Prostate gland (tissue), 2 donors: Measurements from ENCODE around the gene TMEM38B. TPM values are rescaled to one million over a fixed set of nuclear protein-coding genes. Genes with fewer than 3 reads are reported as not detected.

Source experiments
- DNase-seq: peaks from one replicate; pipeline ENCODE4 v3.0.0-alpha.2; 2019; ENCODE audit warnings: low spot score
- H3K27ac ChIP-seq, 2 donors: fragments of 200-600 bp; sonication (generic); 2 replicates each; pipeline ENCODE4 v1.5.1; 2017 to 2019
- H3K27me3 ChIP-seq: fragments of 200-600 bp; sonication (generic); replicated peaks from 2 replicates; pipeline ENCODE4 v1.5.1; 2019; ENCODE audit not compliant: insufficient read depth
- H3K36me3 ChIP-seq, 2 donors: fragments of 200-600 bp; sonication (generic); 1 replicate in 1 of 2; 2 replicates in 1 of 2; pipeline versions ENCODE4 v1.5.1 to v1.8.1; 2017 to 2019
- H3K4me1 ChIP-seq: fragments of 200-600 bp; sonication (generic); replicated peaks from 2 replicates; pipeline ENCODE4 v1.5.1; 2019
- H3K4me3 ChIP-seq, 2 donors: fragments of 200-600 bp; sonication (generic); 2 replicates each; pipeline ENCODE4 v1.5.1; 2017 to 2019
- H3K9me3 ChIP-seq: fragments of 200-600 bp; sonication (generic); 2 replicates; pipeline ENCODE4 v1.5.1; 2017
- POLR2A ChIP-seq: fragments of 450-650 bp; IDR thresholded peaks from one replicate; pipeline ENCODE4 v1.6.1; 2016; ENCODE audit warnings: antibody characterized with exemption, mild to moderate bottlenecking
- POLR2AphosphoS5 ChIP-seq: sonication (generic); formaldehyde crosslinking; IDR thresholded peaks from one replicate; pipeline ENCODE4 v1.6.1; 2017; ENCODE audit warnings: antibody characterized with exemption
- WGBS: methylation state at CpG from one replicate; pipeline ENCODE4 v1.1.5; 2018; 5-methylcytosine and 5-hydroxymethylcytosine counted together
- intact Hi-C: fragments of 100-400 bp; cut with DNase I; formaldehyde crosslinking; loops from one replicate; pipeline ENCODE4 v1.14.2; 2022
- total RNA-seq, 2 donors: library from RNA; depleted of rRNA; stranded (reverse); fragments of >200 nt; gene quantifications; one replicate each; pipeline ENCODE4 v1.1.0, GENCODE V29; 2016
- TF ChIP-seq, protein P1 (sequence below), 4 experiments: fragments of 200-600 bp in 2 of 4; fragments of 450-650 bp in 2 of 4; sonication (generic) in 2 of 4; IDR thresholded peaks; 1 replicate in 3 of 4; 2 replicates in 1 of 4; pipeline ENCODE4 v1.5.1; 2016 to 2019; ENCODE audit warnings: antibody characterized with exemption in 4 of 4, mild to moderate bottlenecking in 2 of 4, moderate library complexity in 2 of 4

Gene TMEM38B
- total RNA-seq, 2 donors from 2014 or later: 14.4 to 14.9 TPM

DNA sequence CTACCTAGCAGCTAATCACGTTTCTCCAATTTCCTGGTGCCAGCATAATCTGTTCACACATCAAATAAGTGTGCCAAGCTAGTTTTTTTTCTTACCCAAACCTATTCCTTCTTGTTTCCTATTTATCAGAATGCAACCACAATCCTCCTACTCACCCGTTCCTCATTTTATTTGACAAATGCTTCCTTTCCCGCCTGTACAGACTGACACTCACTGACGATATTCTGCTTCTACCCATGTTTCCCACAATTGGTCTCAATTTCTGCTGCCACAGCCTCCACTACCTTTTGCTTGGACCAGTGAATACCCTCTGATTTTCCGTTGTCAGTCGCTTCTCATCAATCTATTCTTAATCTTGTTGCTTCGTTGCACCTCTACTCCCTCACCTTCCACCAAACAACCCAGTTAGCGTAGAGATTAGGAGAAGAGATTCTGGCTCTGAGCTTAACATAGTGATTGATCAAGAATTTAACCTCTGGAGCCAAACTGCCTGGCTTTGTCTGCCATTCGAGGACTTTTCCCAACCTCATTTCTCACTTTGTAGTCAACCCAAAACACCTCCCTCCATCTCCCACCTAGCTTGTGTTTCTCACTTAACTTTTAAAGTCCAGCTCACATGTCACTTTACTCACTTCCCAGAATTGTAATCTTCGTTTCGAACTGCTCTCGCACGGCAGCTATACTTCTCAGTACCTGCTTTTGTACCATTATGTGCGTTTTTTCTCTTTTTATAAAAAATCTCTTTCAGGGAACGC is 729 bp upstream of the TMEM38B start:
- 5% methylated on average over 15 of the region's 15 CpGs for WGBS

DNA sequence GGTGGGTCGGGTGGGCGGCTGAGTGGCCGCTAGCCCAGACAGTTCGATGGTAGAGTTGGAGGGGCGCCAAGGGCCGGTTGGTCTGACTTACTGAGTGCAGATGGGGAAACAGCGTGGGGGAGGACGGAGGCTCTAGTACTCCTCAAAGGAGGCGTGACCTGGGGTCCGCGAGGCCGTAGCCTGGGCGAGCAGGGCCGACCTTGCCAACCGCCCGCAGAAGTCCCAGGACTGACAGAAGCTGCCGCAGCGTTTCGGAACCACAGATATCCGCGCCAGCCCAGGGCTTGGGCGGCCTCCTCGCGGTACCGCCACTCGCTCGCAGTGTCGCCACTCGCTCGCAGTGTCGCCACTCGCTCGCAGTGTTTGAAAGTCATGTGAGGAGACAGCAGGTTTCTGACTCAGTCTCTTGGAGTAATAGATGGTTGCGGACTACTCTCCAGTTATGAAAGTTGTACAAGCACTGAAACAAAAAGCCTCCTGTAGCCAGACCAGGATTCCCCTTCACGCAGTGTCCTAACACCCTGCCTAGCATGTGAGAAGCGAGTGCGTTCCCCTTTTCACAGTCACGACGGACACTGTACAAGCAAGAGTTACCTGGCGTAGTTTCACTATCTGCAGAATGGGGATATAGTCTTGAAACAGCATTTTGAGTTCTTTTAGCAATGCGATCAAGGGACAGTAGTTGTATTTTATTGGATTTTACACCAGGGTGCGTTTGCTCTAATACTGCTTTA is 674 bp downstream of the TMEM38B start:
- H3K4me3 ChIP-seq: peak overlapping the region; percentile 70 to 81
- no peaks in the 10 kb centered on the region for H3K9me3 ChIP-seq
- TF ChIP-seq POLR2A: peak; percentile 46
- TF ChIP-seq POLR2AphosphoS5: peak; percentile 51
- TF ChIP-seq, protein P1, sequence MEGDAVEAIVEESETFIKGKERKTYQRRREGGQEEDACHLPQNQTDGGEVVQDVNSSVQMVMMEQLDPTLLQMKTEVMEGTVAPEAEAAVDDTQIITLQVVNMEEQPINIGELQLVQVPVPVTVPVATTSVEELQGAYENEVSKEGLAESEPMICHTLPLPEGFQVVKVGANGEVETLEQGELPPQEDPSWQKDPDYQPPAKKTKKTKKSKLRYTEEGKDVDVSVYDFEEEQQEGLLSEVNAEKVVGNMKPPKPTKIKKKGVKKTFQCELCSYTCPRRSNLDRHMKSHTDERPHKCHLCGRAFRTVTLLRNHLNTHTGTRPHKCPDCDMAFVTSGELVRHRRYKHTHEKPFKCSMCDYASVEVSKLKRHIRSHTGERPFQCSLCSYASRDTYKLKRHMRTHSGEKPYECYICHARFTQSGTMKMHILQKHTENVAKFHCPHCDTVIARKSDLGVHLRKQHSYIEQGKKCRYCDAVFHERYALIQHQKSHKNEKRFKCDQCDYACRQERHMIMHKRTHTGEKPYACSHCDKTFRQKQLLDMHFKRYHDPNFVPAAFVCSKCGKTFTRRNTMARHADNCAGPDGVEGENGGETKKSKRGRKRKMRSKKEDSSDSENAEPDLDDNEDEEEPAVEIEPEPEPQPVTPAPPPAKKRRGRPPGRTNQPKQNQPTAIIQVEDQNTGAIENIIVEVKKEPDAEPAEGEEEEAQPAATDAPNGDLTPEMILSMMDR (IDR thresholded peaks at IDR 0.05): no peak
- 3% methylated on average over 37 of the region's 42 CpGs for WGBS
- peak overlapping the region; percentile 71 for H3K27ac ChIP-seq
- H3K4me1 ChIP-seq: no peaks in the 10 kb centered on the region
- no peaks in the 10 kb centered on the region for H3K36me3 ChIP-seq
- H3K27me3 ChIP-seq: no peaks in the 10 kb centered on the region
- intact Hi-C loops: no loop called here
- peak; percentile 65 for DNase-seq

More for the DNA sequence above, 729 bp upstream of the TMEM38B start:
- Histone ChIP-seq H3K27me3 (no peaks in the 10 kb centered on the region), H3K9me3 (no peaks in the 10 kb centered on the region), H3K4me1 (no peaks in the 10 kb centered on the region), H3K27ac (no peak overlapping the region), H3K4me3 (peak overlapping the region; percentile 70 to 81), H3K36me3 (no peaks in the 10 kb centered on the region)
- no peak for DNase-seq
- TF ChIP-seq POLR2AphosphoS5 (no peak), POLR2A (no peak)
- TF ChIP-seq, protein P1 (IDR thresholded peaks at IDR 0.05): no peak
- intact Hi-C loops: no loop called here

DNA sequence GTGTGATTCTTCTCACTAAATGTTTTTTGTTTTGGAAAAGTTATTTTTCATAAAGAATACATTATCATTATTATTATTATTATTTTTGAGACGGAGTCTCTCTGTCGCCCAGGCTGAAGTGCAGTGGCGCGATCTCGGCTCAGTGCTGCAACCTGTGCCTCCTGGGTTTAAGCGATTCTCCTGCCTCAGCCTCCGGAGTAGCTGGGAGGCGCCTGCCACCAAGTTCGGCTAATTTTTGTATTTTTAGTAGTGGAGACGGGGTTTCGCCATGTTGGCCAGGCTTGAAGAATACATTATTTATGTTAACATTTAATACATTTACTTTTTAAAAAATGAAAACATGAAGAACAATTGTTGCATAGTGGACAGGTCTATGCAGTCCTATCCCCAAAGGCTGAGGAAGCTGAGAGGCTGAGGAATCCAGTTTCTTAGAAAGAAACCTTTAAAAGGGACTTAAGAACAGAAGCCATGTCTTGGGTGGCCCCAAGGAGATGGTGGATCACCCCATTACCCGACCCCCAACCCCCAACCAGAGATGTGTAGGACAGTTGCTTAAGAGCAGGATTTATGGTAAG is 2.0 kb downstream of the TMEM38B start:
- Histone ChIP-seq H3K9me3 (no peaks in the 10 kb centered on the region), H3K4me1 (no peaks in the 10 kb centered on the region), H3K27me3 (no peaks in the 10 kb centered on the region), H3K4me3 (no peak overlapping the region), H3K27ac (no peak overlapping the region), H3K36me3 (no peaks in the 10 kb centered on the region)
- WGBS: 96% methylated on average over 12 of the region's 12 CpGs
- DNase-seq: no peak
- intact Hi-C loops: no loop called here
- TF ChIP-seq POLR2AphosphoS5 (no peak), POLR2A (no peak)
- TF ChIP-seq, protein P1 (IDR thresholded peaks at IDR 0.05): no peak

DNA sequence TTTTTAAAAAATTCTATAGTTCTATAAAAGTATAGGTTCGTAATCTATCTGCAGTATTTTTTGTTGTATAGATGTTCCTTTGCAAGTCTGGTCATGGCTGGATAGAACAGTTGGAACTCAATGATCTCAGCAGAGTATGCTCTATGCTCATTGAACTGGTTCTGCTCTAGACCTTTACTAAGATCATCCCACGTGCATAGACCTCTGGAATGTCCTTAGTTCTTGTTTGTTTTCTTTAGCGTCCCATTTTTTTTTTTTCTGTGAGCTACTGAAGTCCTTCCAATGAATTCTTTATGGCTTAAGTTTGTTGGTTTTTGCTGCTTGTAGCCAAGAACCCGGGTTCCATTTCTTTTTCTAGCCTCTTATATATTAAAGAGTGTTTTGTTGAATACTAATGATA is 3.5 kb downstream of the TMEM38B start:
- no peaks in the 10 kb centered on the region for H3K9me3 ChIP-seq
- TF ChIP-seq, protein P1 (IDR thresholded peaks at IDR 0.05): no peak
- TF ChIP-seq POLR2A: no peak
- TF ChIP-seq POLR2AphosphoS5: no peak
- intact Hi-C loops: no loop called here
- H3K4me3 ChIP-seq: no peak overlapping the region
- WGBS: 35% methylated on average over 4 of the region's 4 CpGs
- DNase-seq: no peak
- no peaks in the 10 kb centered on the region for H3K4me1 ChIP-seq
- H3K27ac ChIP-seq: no peak overlapping the region
- no peaks in the 10 kb centered on the region for H3K36me3 ChIP-seq
- no peaks in the 10 kb centered on the region for H3K27me3 ChIP-seq
